CD4-positive, alpha-beta T cell treated with Interleukin-6 at 100 ng/mL for 8 hours (primary cell): ENCODE data around the gene SFXN3.

Source experiments
- DNase-seq: peaks from one replicate; pipeline ENCODE4 v3.0.0-alpha.2; 2020; ENCODE audit warnings: mixed read lengths, low spot score

SFXN3 gene

DNA sequence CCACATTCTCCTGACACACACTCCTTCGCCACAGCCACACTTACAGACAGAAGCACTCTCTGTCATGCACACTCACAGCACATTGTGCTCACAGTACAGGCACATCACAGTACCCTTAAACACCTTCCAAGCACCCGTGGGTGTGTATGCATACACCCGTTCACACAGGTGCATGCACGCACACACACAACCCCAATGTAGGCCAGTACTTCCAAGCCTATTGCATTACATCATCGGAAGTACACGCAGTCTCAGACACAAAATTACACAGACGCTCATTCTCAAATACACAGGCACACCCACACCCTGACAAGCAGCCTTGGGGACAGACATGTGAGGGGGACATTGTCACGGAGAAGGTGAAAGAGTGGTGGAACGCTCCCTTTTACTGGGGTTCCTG lies 41.9 kb downstream of the SFXN3 start:
- DNase-seq = no peak

- DNase-seq = no peak
Measured at GRCh38 chr10:101073631-101074030, 42.6 kb downstream of the SFXN3 start.

DNA sequence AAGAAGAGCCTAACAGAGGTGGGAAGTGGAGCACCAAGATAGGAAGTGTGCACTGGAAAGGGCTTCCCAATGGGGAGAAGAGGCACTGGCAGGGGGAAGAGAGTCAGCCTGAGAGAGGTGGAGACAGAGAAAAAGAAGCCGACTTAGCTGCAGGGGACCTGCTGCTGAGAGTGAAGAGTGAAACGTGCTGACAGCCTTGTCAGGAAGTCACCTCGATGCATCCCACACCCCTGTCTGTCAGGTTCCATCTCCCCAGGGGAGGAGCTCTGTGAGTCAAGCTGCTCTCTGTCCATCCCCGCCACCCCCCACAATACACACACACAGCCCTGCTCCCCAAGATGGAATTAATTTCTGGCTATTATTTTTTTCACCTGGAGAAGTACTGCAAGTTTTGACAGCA lies 44.7 kb downstream of the SFXN3 start:
- no peak for DNase-seq

DNA sequence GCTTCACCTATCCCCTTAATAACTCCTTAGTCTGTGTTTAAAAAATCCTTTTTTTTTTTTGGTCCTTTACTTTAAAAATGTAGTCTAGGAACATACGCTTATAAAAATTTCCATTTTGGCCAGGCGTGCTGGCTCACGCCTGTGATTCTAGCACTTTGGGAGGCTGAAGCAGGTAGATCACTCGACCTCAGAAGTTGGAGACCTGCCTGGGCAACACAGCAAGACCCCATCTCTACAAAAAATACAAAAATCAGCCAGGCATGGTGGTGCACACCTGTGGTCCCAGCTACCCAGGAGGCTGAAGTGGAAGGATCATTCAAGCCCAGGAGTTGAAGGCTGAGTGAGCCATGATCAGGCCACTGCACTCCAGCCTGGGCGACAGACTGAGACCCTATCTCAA lies 45.6 kb downstream of the SFXN3 start:
- DNase-seq = no peak

DNA sequence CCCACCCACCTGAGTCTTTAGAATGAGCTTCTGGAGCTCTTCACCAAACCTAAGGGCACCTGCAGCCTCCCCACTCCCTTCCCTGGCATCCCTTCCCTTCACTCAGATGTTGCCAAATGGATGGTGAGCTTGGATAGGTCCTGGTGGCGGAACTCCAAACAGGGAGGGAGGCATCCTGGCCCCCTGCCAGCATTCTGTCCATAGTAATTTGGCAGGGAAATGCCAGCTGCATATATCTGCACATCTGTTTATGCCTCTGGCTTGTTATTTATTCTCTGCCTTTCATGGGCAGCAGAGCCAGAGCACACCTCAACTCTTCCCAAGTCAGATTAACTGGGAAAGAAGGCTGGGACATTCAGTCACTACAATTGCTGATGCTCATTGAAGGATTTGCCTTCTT lies 48.8 kb downstream of the SFXN3 start:
- no peak for DNase-seq

DNA sequence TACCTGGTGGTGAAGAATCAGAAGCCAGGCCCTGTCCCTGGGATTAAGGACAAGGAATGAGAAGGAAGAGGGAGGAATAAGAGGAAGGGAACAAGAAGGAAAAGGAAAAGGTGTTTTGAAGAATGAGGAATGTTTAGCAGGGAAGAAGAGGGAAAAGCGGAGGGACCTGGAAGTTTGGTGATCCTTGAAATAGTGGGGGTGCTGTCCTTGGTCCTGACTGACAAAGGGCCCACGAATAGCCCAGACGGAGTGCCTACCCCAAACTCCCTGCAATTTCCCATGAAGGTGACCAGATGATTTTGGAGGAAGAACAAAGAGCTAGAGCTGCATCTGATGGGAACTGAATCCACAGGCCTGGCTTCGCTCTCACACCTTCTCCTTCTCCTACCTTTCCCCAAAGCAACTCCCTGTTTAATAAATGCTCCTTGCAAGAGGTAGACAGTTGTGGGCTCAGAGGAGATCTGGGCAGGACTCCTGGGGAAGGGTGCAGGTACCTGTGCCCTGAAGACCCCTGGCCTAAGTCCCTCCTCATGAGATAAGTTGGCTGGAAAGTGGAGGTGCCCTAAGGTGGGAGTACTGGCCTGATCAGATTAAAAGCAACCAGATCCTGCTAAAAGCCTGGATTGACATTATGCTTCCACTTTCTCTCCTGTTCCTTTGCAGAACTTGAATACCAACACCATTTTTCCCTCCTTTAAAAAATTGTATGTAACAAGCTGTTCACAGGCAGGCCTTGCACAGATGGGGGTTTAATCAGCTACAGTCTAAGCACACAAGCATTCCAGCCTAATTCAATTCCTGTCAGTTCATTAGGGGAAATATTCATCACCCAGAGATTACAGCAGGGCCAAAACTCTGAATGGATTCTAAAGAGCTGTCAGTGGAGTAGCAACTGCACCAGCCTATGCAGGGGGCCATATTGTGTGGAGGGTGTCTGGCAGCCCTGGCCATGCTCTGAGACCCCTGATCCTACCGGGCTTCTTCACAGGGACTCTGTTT lies 50.2 kb downstream of the SFXN3 start:
- no peak for DNase-seq

DNA sequence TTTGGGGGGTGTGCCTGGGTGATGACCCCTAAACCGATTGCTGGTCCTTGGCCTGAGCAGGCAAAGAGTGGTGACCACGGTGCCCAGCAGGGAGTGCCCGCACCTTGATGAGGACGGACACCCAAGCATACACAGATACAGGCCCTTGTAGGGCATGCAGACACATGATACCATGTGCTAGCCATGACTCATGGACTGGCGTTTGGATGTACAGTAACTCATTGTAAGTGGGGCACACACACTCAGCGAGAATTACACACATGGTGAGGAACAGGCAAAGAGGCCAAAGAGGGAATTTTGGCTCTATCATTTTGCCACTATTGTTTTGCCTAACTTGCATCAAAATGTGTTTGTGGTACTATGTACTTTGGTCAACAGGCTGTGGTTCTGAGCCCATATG lies 54.8 kb downstream of the SFXN3 start:
- no peak for DNase-seq

GRCh38 chr10:101087376-101087775 lies 56.3 kb downstream of the SFXN3 start:
- DNase-seq = no peak

DNA sequence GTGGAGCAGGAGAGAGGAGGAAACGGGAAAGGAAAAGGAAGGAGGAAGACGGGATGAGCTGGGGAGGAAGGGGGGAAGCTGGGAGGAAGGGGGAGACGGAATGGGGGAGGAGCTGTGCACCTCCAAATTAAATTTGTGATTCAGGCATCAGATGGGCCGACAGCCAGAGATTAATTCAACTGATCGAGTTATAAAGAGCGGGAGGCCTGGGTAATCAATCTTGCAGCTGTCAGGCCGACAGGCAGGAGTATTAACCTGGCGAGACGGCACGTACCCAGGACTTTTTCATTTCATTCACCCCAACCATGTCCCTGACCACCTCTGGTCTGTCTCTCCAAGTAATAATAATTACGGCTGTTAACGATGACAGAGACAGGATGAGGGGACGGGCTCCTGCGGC lies 56.9 kb downstream of the SFXN3 start:
- no peak for DNase-seq

DNA sequence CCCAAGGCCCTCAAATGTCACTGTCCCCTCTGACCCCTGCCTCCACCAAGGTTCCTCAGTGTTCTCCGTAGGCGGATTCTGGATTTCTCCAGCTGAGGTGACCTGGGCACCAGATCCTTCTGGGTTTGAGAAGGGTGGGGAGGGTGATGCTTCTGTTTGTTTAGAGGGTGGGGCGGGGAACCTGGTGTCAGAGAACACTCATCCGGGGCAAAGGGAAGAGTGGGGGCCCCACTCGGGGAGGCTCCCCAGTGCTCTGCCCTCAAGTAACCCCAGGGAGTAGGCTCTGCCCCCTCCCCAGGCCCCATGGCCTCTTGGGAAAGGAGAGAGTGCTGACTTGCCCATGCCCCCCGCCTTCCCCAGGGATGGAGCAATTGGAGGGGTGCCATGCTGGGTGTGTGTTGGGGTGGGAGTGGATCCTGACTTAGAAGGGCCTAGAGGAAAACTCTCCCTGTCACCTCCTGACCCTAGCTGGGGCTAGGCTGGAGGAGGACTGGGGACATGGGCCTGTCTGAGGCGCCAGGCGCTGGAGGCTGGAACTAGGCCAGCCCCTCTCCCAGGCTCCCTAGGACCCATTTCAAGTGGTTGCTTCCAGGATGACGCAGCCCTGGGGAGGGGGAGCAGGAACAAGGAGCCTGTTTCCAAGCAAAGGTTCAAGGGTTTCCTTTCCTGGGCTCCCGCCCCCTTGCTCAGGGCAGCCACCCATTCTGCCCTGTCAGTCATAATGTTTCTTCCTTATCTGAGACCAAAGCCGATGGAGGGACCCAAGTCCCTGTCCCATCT lies 58.7 kb downstream of the SFXN3 start:
- no peak for DNase-seq

GRCh38 chr10:101090597-101090996 lies 59.6 kb downstream of the SFXN3 start:
- no peak for DNase-seq
